ENCODE data around the gene RNF44.

GRCh38 chr5:176503496-176503895 lies 33.7 kb downstream of the RNF44 start:
- TF ChIP-seq TAF1 (IDR thresholded peaks at IDR 0.05; ENCODE audit: low read depth, low read length) (no peak), POLR2A (IDR thresholded peaks at IDR 0.05; ENCODE audit: low read depth, low read length) (no peak), POU2F2 (IDR thresholded peaks at IDR 0.05; ENCODE audit: low read depth, low read length) (no peak), POLR2AphosphoS5 (IDR thresholded peaks at IDR 0.05; ENCODE audit: low read depth, low read length) (no peak), PAX5 (IDR thresholded peaks at IDR 0.05; ENCODE audit: insufficient read depth, low read length, severe bottlenecking) (no peak)

Measured in GM12891 (cell line).